PC-3 (cell line): ENCODE measurements around the gene BAIAP2. TPM values are rescaled to one million over a fixed set of nuclear protein-coding genes. Genes with fewer than 3 reads are reported as not detected.
A peak's percentile ranks its signal among the peaks of the same experiment; 100 is the strongest.

Experiments used
- ATAC-seq: fragments of 200-7000 bp; cut with Tn5 transposase; 2 replicates; pipeline ENCODE4 v1.9.1; 2020; ENCODE audit warnings: mild to moderate bottlenecking, moderate library complexity
- BruUV-seq: library from RNA; stranded (reverse); fragments of 400-500 nt; replicated peaks from 2 replicates; lab custom pipeline; 2021; lab: Mats Ljungman, UMichigan
- CTCF ChIA-PET: fragments of 300-600 bp; sonication (Branson Sonifier 250); formaldehyde crosslinking; loops from one replicate; lab custom pipeline; 2022; ENCODE audit warnings: antibody characterized with exemption; lab: Charles Lee
- POLR2A ChIA-PET: fragments of 300-600 bp; sonication (Branson Sonifier 250); formaldehyde crosslinking; loops from one replicate; lab custom pipeline; 2022; ENCODE audit warnings: antibody characterized with exemption; ENCODE audit not compliant: unreplicated experiment; lab: Charles Lee
- DNase-seq: peaks from one replicate; pipeline ENCODE4 v3.0.0-alpha.2; 2015
- H2AFZ ChIP-seq: fragments of 300-600 bp; sonication (generic); 2 replicates; pipeline ENCODE4 v1.6.0; 2016; ENCODE audit warnings: antibody characterized with exemption, low read length
- H3F3A ChIP-seq: fragments of 300-600 bp; sonication (generic); one replicate; pipeline ENCODE4 v1.6.0; 2017; ENCODE audit warnings: antibody characterized with exemption, low read length, control low read depth, mild to moderate bottlenecking; ENCODE audit not compliant: unreplicated experiment
- H3K27ac ChIP-seq: fragments of 300-600 bp; sonication (generic); 2 replicates; pipeline ENCODE4 v1.5.1; 2016; ENCODE audit warnings: mild to moderate bottlenecking, low read length
- H3K27me3 ChIP-seq: fragments of 300-600 bp; sonication (generic); 2 replicates; pipeline ENCODE4 v1.6.1; 2016; ENCODE audit warnings: low read length, mixed read lengths
- H3K36me3 ChIP-seq: fragments of 300-600 bp; sonication (generic); 2 replicates; pipeline ENCODE4 v1.6.1; 2016; ENCODE audit warnings: low read depth, mixed run types, low read length, mixed read lengths
- H3K4me1 ChIP-seq: fragments of 300-600 bp; sonication (generic); 2 replicates; pipeline ENCODE4 v1.5.1; 2016; ENCODE audit warnings: low read length; ENCODE audit not compliant: insufficient read depth
- H3K4me2 ChIP-seq: fragments of 300-600 bp; sonication (generic); 2 replicates; pipeline ENCODE4 v1.6.0; 2016; ENCODE audit warnings: low read length
- H3K4me3 ChIP-seq: fragments of 300-600 bp; sonication (generic); 2 replicates; pipeline ENCODE4 v1.5.1; 2016; ENCODE audit warnings: mild to moderate bottlenecking, low read length, mixed read lengths
- H3K79me2 ChIP-seq: fragments of 300-600 bp; sonication (generic); 2 replicates; pipeline ENCODE4 v1.6.1; 2017; ENCODE audit warnings: low read length, mixed read lengths
- H3K9ac ChIP-seq: fragments of 300-600 bp; sonication (generic); 2 replicates; pipeline ENCODE4 v1.6.0; 2016; ENCODE audit warnings: mild to moderate bottlenecking, low read length
- H3K9me2 ChIP-seq: fragments of 300-600 bp; sonication (generic); replicated peaks from 2 replicates; pipeline ENCODE4 v1.6.1; 2016; ENCODE audit warnings: mixed run types, low read length, mixed read lengths
- H3K9me3 ChIP-seq: fragments of 300-600 bp; sonication (generic); 2 replicates; pipeline ENCODE4 v1.6.1; 2016; ENCODE audit warnings: low read length, mixed read lengths
- H4K20me1 ChIP-seq: fragments of 300-600 bp; sonication (generic); 2 replicates; pipeline ENCODE4 v1.6.1; 2016; ENCODE audit warnings: low read length, mixed read lengths
- EZH2 ChIP-seq: fragments of 300-600 bp; sonication (generic); IDR thresholded peaks from one replicate; pipeline ENCODE4 v1.6.1; 2017; ENCODE audit warnings: antibody characterized with exemption, mild to moderate bottlenecking, low read length; ENCODE audit not compliant: unreplicated experiment
- EZH2phosphoT487 ChIP-seq: fragments of 300-600 bp; sonication (generic); IDR thresholded peaks from 2 replicates; pipeline ENCODE4 v1.6.1; 2018; ENCODE audit warnings: mild to moderate bottlenecking, antibody characterized with exemption, low read length, borderline replicate concordance
- intact Hi-C: fragments of 100-400 bp; cut with micrococcal nuclease; formaldehyde crosslinking; loops from 2 replicates; pipeline ENCODE4 v1.9.0; 2023
- total RNA-seq: library from RNA; depleted of rRNA; stranded (reverse); fragments of >200 nt; gene quantifications from 2 replicates; pipeline ENCODE4 v1.2.3, GENCODE V29; 2014
- TF ChIP-seq, protein P1 (sequence below): fragments of 300-600 bp; sonication (generic); conservative IDR thresholded peaks from 2 replicates; pipeline ENCODE4 v1.5.1; 2017; ENCODE audit warnings: antibody characterized with exemption, low read depth, mild to moderate bottlenecking, low read length

BAIAP2 gene
- total RNA-seq, 1 experiment from 2014 or later, result 56.9 TPM

DNA sequence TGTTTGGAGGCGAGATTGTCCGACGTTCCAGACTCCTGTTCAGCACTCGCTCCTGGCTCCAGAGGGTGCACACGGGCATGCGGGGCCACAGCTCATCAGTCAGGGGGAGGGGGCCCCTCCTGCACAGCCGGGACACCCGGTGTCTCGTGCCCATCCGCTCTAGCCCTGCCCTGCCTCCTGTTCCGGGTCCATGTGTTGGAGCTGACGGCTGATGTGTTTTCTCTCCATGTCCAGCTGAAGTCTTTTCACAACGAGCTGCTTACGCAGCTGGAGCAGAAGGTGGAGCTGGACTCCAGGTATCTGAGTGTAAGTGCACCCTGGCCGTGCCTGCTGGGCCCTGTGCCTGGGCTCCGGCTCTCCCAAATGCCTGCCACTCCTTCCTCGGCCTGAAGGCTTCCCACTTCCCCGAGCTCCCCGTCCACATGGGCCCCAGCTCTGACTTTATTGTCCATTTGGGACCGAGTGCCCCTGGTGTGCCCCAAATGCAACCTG, 50.5 kb downstream of the BAIAP2 start:
- POLR2A ChIA-PET, result no interaction called here
- peaks cover 15% of the 10 kb centered on the region; the same call in 1 of the 2 replicates for H3K36me3 ChIP-seq
- CTCF ChIA-PET, result interaction anchor here (1.0 kb wide), 1 partner anchor 137 kb away, joined by 3 read pairs; the partner anchor contains the start of gene CEP131
- H3K79me2 ChIP-seq, result no peaks in the 10 kb centered on the region
- H2AFZ ChIP-seq, result no peak overlapping the region
- H3K4me3 ChIP-seq, result no peak overlapping the region
- ATAC-seq, result no peak
- no peaks in the 10 kb centered on the region for H3K4me1 ChIP-seq
- no peaks in the 10 kb centered on the region for H3K9me2 ChIP-seq
- BruUV-seq, result no TSS peak
- H3K27ac ChIP-seq, result no peak overlapping the region
- TF ChIP-seq EZH2, result no peak
- TF ChIP-seq, protein P1, sequence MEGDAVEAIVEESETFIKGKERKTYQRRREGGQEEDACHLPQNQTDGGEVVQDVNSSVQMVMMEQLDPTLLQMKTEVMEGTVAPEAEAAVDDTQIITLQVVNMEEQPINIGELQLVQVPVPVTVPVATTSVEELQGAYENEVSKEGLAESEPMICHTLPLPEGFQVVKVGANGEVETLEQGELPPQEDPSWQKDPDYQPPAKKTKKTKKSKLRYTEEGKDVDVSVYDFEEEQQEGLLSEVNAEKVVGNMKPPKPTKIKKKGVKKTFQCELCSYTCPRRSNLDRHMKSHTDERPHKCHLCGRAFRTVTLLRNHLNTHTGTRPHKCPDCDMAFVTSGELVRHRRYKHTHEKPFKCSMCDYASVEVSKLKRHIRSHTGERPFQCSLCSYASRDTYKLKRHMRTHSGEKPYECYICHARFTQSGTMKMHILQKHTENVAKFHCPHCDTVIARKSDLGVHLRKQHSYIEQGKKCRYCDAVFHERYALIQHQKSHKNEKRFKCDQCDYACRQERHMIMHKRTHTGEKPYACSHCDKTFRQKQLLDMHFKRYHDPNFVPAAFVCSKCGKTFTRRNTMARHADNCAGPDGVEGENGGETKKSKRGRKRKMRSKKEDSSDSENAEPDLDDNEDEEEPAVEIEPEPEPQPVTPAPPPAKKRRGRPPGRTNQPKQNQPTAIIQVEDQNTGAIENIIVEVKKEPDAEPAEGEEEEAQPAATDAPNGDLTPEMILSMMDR, result no peak
- TF ChIP-seq EZH2phosphoT487, result no peak
- H3K9me3 ChIP-seq, result no peaks in the 10 kb centered on the region
- H4K20me1 ChIP-seq, result no peaks in the 10 kb centered on the region
- no peaks in the 10 kb centered on the region for H3K27me3 ChIP-seq
- H3F3A ChIP-seq, result no peaks in the 10 kb centered on the region
- no peak overlapping the region for H3K4me2 ChIP-seq
- no peak overlapping the region for H3K9ac ChIP-seq
- no peak for DNase-seq
- intact Hi-C loops, result no loop called here

- no peaks in the 10 kb centered on the region for H3K79me2 ChIP-seq
- BruUV-seq, result no TSS peak
- H3K4me1 ChIP-seq, result no peaks in the 10 kb centered on the region
- no peaks in the 10 kb centered on the region for H3F3A ChIP-seq
- ATAC-seq (peak; percentile 46), DNase-seq (no peak)
- H3K36me3 ChIP-seq, result peaks cover 15% of the 10 kb centered on the region; the same call in 1 of the 2 replicates
- H3K9ac ChIP-seq, result no peak overlapping the region
- POLR2A ChIA-PET, result no interaction called here
- intact Hi-C loops, result no loop called here
- no peaks in the 10 kb centered on the region for H3K9me2 ChIP-seq
- H2AFZ ChIP-seq, result no peak overlapping the region
- no peak overlapping the region for H3K4me2 ChIP-seq
- H3K27ac ChIP-seq, result no peak overlapping the region
- H3K9me3 ChIP-seq, result no peaks in the 10 kb centered on the region
- CTCF ChIA-PET, result no interaction called here
- H4K20me1 ChIP-seq, result no peaks in the 10 kb centered on the region
- no peaks in the 10 kb centered on the region for H3K27me3 ChIP-seq
- TF ChIP-seq EZH2 (no peak), EZH2phosphoT487 (no peak)
- H3K4me3 ChIP-seq, result no peak overlapping the region
Measured at GRCh38 chr17:81086789-81087551, 52.0 kb downstream of the BAIAP2 start.

- Histone ChIP-seq H3K79me2 (no peaks in the 10 kb centered on the region), H3K9ac (no peak overlapping the region), H2AFZ (no peak overlapping the region), H3K4me1 (peaks cover 21% of the 10 kb centered on the region), H3K27me3 (no peaks in the 10 kb centered on the region), H3K9me3 (no peaks in the 10 kb centered on the region), H3K4me3 (no peak overlapping the region), H4K20me1 (no peaks in the 10 kb centered on the region), H3K4me2 (no peak overlapping the region), H3K9me2 (no peaks in the 10 kb centered on the region), H3K36me3 (peaks cover 15% of the 10 kb centered on the region; the same call in 1 of the 2 replicates), H3F3A (peaks cover 3% of the 10 kb centered on the region), H3K27ac (no peak overlapping the region)
- no peak for ATAC-seq
- ChIA-PET CTCF (no interaction called here), POLR2A (no interaction called here)
- peak; percentile 8 for DNase-seq
- BruUV-seq, result no TSS peak
- intact Hi-C loops, result no loop called here
- TF ChIP-seq, protein P1, result no peak
- TF ChIP-seq EZH2 (no peak), EZH2phosphoT487 (no peak)
Measured at GRCh38 chr17:81090361-81091136, 55.6 kb downstream of the BAIAP2 start.
